Ishikawa (cell line): Measurements from ENCODE around the gene EXOC3.
A peak's percentile ranks its signal among the peaks of the same experiment; 100 is the strongest.

Experiments
- CEBPB ChIP-seq: IDR thresholded peaks from 2 replicates; pipeline ENCODE4 v1.6.1; 2012
- CREB1 ChIP-seq: IDR thresholded peaks from 2 replicates; pipeline ENCODE4 v1.6.1; 2012; ENCODE audit warnings: low read depth
- EGR1 ChIP-seq: IDR thresholded peaks from 2 replicates; pipeline ENCODE4 v1.6.1; 2012
- EP300 ChIP-seq: IDR thresholded peaks from 2 replicates; pipeline ENCODE4 v1.6.1; 2012; ENCODE audit warnings: borderline replicate concordance
- FOXM1 ChIP-seq: IDR thresholded peaks from 2 replicates; pipeline ENCODE4 v1.6.1; 2012; ENCODE audit warnings: low read depth, borderline replicate concordance
- MAX ChIP-seq: IDR thresholded peaks from 2 replicates; pipeline ENCODE4 v1.6.1; 2012
- NFIC ChIP-seq: IDR thresholded peaks from 2 replicates; pipeline ENCODE4 v1.6.1; 2012
- RAD21 ChIP-seq: IDR thresholded peaks from 2 replicates; pipeline ENCODE4 v1.6.1; 2012; ENCODE audit warnings: low read depth
- REST ChIP-seq: IDR thresholded peaks from 2 replicates; pipeline ENCODE4 v1.6.1; 2012; ENCODE audit warnings: low read depth, mild to moderate bottlenecking
- TAF1 ChIP-seq: IDR thresholded peaks from 2 replicates; pipeline ENCODE4 v1.6.1; 2012; ENCODE audit warnings: low read depth, mild to moderate bottlenecking
- TCF12 ChIP-seq: IDR thresholded peaks from 2 replicates; pipeline ENCODE4 v1.6.1; 2012; ENCODE audit warnings: low read depth
- TEAD4 ChIP-seq: IDR thresholded peaks from 2 replicates; pipeline ENCODE4 v1.6.1; 2012
- USF1 ChIP-seq: IDR thresholded peaks from 2 replicates; pipeline ENCODE4 v1.6.1; 2012
- YY1 ChIP-seq: IDR thresholded peaks from 2 replicates; pipeline ENCODE4 v1.6.1; 2012; ENCODE audit warnings: low read depth
- ZBTB7A ChIP-seq: IDR thresholded peaks from 2 replicates; pipeline ENCODE4 v1.6.1; 2012; ENCODE audit warnings: low read depth

The EXOC3 gene

GRCh38 chr5:433836-434235 lies 9.1 kb upstream of the EXOC3 start:
- no peak for TF ChIP-seq EGR1
- no peak for TF ChIP-seq CEBPB
- TF ChIP-seq ZBTB7A, result no peak
- no peak for TF ChIP-seq MAX
- TF ChIP-seq EP300, result no peak
- no peak for TF ChIP-seq TCF12
- TF ChIP-seq REST, result no peak
- no peak for TF ChIP-seq TAF1
- TF ChIP-seq USF1, result no peak
- no peak for TF ChIP-seq CREB1
- TF ChIP-seq FOXM1, result no peak
- TF ChIP-seq TEAD4, result no peak
- TF ChIP-seq RAD21, result no peak
- TF ChIP-seq NFIC, result no peak

GRCh38 chr5:434443-435146 lies 8.4 kb upstream of the EXOC3 start:
- TF ChIP-seq MAX, result no peak
- TF ChIP-seq FOXM1, result no peak
- no peak for TF ChIP-seq ZBTB7A
- no peak for TF ChIP-seq RAD21
- no peak for TF ChIP-seq EP300
- no peak for TF ChIP-seq YY1
- TF ChIP-seq TAF1, result no peak
- no peak for TF ChIP-seq TCF12

- no peak for TF ChIP-seq USF1
- TF ChIP-seq EGR1, result no peak
- TF ChIP-seq TAF1, result no peak
- no peak for TF ChIP-seq TEAD4
- no peak for TF ChIP-seq CREB1
These were observed 7.7 kb upstream of the EXOC3 start for GRCh38 chr5:435156-435790.

- no peak for TF ChIP-seq ZBTB7A
- peak; percentile 65 for TF ChIP-seq RAD21
These were observed 6.9 kb upstream of the EXOC3 start for GRCh38 chr5:435961-436640.

- TF ChIP-seq EGR1 (no peak), TCF12 (no peak), TAF1 (no peak), YY1 (no peak), USF1 (no peak), TEAD4 (no peak)
These were observed 6.4 kb upstream of the EXOC3 start for GRCh38 chr5:436641-436975.

- no peak for TF ChIP-seq REST
- no peak for TF ChIP-seq EP300
- no peak for TF ChIP-seq EGR1
- no peak for TF ChIP-seq NFIC
- TF ChIP-seq TEAD4, result no peak
- TF ChIP-seq MAX, result no peak
- no peak for TF ChIP-seq USF1
- no peak for TF ChIP-seq CREB1
- TF ChIP-seq FOXM1, result no peak
- TF ChIP-seq YY1, result no peak
- no peak for TF ChIP-seq TAF1
- no peak for TF ChIP-seq RAD21
- no peak for TF ChIP-seq ZBTB7A
- no peak for TF ChIP-seq CEBPB
- TF ChIP-seq TCF12, result no peak
These were observed 5.7 kb upstream of the EXOC3 start for GRCh38 chr5:437281-437771.
